Neural progenitor cell (in vitro differentiated cells): Measurements from ENCODE around the gene SEMA6D. TPM values are rescaled to one million over a fixed set of nuclear protein-coding genes. Genes with fewer than 3 reads are reported as not detected.

Source experiments
- DNase-seq: peaks from one replicate; pipeline ENCODE4 v3.0.0-alpha.2; 2016; ENCODE audit warnings: low spot score
- H2AFZ ChIP-seq: fragments of 200-600 bp; sonication (generic); replicated peaks from 2 replicates; pipeline ENCODE4 v1.6.1; 2016; ENCODE audit warnings: antibody characterized with exemption
- H3F3A ChIP-seq: fragments of 200-600 bp; sonication (generic); 2 replicates; pipeline ENCODE4 v1.6.1; 2016; ENCODE audit warnings: antibody characterized with exemption, low read depth
- H3K27ac ChIP-seq: fragments of 200-600 bp; sonication (generic); 2 replicates; pipeline ENCODE4 v1.5.1; 2016; ENCODE audit warnings: mild to moderate bottlenecking
- H3K27me3 ChIP-seq: fragments of 200-600 bp; sonication (generic); 2 replicates; pipeline ENCODE4 v1.6.1; 2016; ENCODE audit warnings: mild to moderate bottlenecking, moderate library complexity
- H3K36me3 ChIP-seq: fragments of 200-600 bp; sonication (generic); 2 replicates; pipeline ENCODE4 v1.5.1; 2016
- H3K4me1 ChIP-seq: fragments of 200-600 bp; sonication (generic); 2 replicates; pipeline ENCODE4 v1.6.1; 2016; ENCODE audit warnings: mixed run types
- H3K4me2 ChIP-seq: fragments of 200-600 bp; sonication (generic); 2 replicates; pipeline ENCODE4 v1.6.1; 2016
- H3K4me3 ChIP-seq: fragments of 200-600 bp; sonication (generic); 2 replicates; pipeline ENCODE4 v1.5.1; 2016
- H3K79me2 ChIP-seq: fragments of 200-600 bp; sonication (generic); 2 replicates; pipeline ENCODE4 v1.6.1; 2016; ENCODE audit warnings: low read depth
- H3K9ac ChIP-seq: fragments of 200-600 bp; sonication (generic); 2 replicates; pipeline ENCODE4 v1.6.1; 2016
- H3K9me3 ChIP-seq: fragments of 200-600 bp; sonication (generic); 2 replicates; pipeline ENCODE4 v1.5.1; 2016; ENCODE audit warnings: low read depth
- H4K20me1 ChIP-seq: fragments of 200-600 bp; sonication (generic); 2 replicates; pipeline ENCODE4 v1.6.1; 2016; ENCODE audit warnings: low read depth
- H3K27ac Mint-ChIP-seq: 3 replicates; pipeline ENCODE4 v1.8.0; 2021; ENCODE audit warnings: mixed read lengths
- H3K27me3 Mint-ChIP-seq: 2 replicates; pipeline ENCODE4 v1.8.0; 2022; ENCODE audit warnings: low read depth, mild to moderate bottlenecking, inconsistent platforms, moderate library complexity, mixed read lengths; ENCODE audit not compliant: insufficient read depth
- H3K36me3 Mint-ChIP-seq: 3 replicates; pipeline ENCODE4 v1.8.0; 2021; ENCODE audit warnings: mixed read lengths
- H3K4me1 Mint-ChIP-seq: 3 replicates; pipeline ENCODE4 v1.8.0; 2021; ENCODE audit warnings: mixed read lengths
- H3K4me3 Mint-ChIP-seq: 3 replicates; pipeline ENCODE4 v1.8.0; 2021; ENCODE audit warnings: mild to moderate bottlenecking, moderate library complexity, mixed read lengths
- H3K9me3 Mint-ChIP-seq: 3 replicates; pipeline ENCODE4 v1.8.0; 2020; ENCODE audit warnings: mixed read lengths
- CTCF ChIP-seq: fragments of 200-600 bp; sonication (generic); IDR thresholded peaks from 2 replicates; pipeline ENCODE4 v1.5.1; 2017; ENCODE audit warnings: antibody characterized with exemption, mild to moderate bottlenecking
- EZH2 ChIP-seq: fragments of 200-600 bp; sonication (generic); IDR thresholded peaks from 2 replicates; pipeline ENCODE4 v1.6.1; 2017; ENCODE audit warnings: antibody characterized with exemption, mild to moderate bottlenecking, moderate library complexity
- EZH2phosphoT487 ChIP-seq: fragments of 200-600 bp; sonication (generic); IDR thresholded peaks from 2 replicates; pipeline ENCODE4 v1.6.1; 2017; ENCODE audit warnings: antibody characterized with exemption
- total RNA-seq: library from RNA; depleted of rRNA; stranded (reverse); fragments of >200 nt; gene quantifications from 2 replicates; pipeline ENCODE4 v1.2.3, GENCODE V29; 2015; ENCODE audit warnings: low replicate concordance

Gene SEMA6D
- total RNA-seq, 1 donor from 2014 or later = 23.5 TPM

GRCh38 chr15:47696351-47696750 lies 21.0 kb upstream of the SEMA6D start:
- Mint-ChIP-seq H3K36me3 (no peaks in the 10 kb centered on the region), H3K4me1 (peaks cover 25% of the 10 kb centered on the region), H3K27me3 (no peaks in the 10 kb centered on the region), H3K27ac (no peak overlapping the region), H3K4me3 (no peak overlapping the region), H3K9me3 (peaks cover 5% of the 10 kb centered on the region)
- Histone ChIP-seq H3F3A (no peaks in the 10 kb centered on the region), H3K9ac (no peak overlapping the region), H3K4me3 (no peak overlapping the region), H4K20me1 (no peaks in the 10 kb centered on the region), H3K9me3 (no peaks in the 10 kb centered on the region), H3K4me1 (no peaks in the 10 kb centered on the region), H3K36me3 (no peaks in the 10 kb centered on the region), H2AFZ (no peak overlapping the region), H3K79me2 (no peaks in the 10 kb centered on the region), H3K27ac (no peak overlapping the region), H3K4me2 (no peak overlapping the region), H3K27me3 (no peaks in the 10 kb centered on the region)
- no peak for DNase-seq
- no peak for TF ChIP-seq EZH2
- no peak for TF ChIP-seq EZH2phosphoT487
- no peak for TF ChIP-seq CTCF

- no peak for TF ChIP-seq CTCF
- TF ChIP-seq EZH2phosphoT487 = no peak
- no peak for TF ChIP-seq EZH2
- H3K27ac ChIP-seq = no peak overlapping the region
- no peak overlapping the region for H3K4me3 Mint-ChIP-seq
- H3K36me3 ChIP-seq = no peaks in the 10 kb centered on the region
- H2AFZ ChIP-seq = no peak overlapping the region
- no peaks in the 10 kb centered on the region for H4K20me1 ChIP-seq
- no peak overlapping the region for H3K9ac ChIP-seq
- H3K9me3 Mint-ChIP-seq = peaks cover 5% of the 10 kb centered on the region
- no peaks in the 10 kb centered on the region for H3K27me3 Mint-ChIP-seq
- H3F3A ChIP-seq = no peaks in the 10 kb centered on the region
- no peak overlapping the region for H3K27ac Mint-ChIP-seq
- DNase-seq = no peak
- H3K4me1 Mint-ChIP-seq = no peaks in the 10 kb centered on the region
- no peak overlapping the region for H3K4me2 ChIP-seq
- no peaks in the 10 kb centered on the region for H3K79me2 ChIP-seq
- no peak overlapping the region for H3K4me3 ChIP-seq
- H3K9me3 ChIP-seq = no peaks in the 10 kb centered on the region
- no peaks in the 10 kb centered on the region for H3K4me1 ChIP-seq
- H3K27me3 ChIP-seq = no peaks in the 10 kb centered on the region
- no peaks in the 10 kb centered on the region for H3K36me3 Mint-ChIP-seq
Measured at GRCh38 chr15:47705281-47705997, 11.9 kb upstream of the SEMA6D start.

GRCh38 chr15:47707391-47707790 lies 9.9 kb upstream of the SEMA6D start:
- Histone ChIP-seq H3K36me3 (no peaks in the 10 kb centered on the region), H3K4me3 (no peak overlapping the region), H4K20me1 (no peaks in the 10 kb centered on the region), H3K9ac (no peak overlapping the region), H3K79me2 (no peaks in the 10 kb centered on the region), H3K27ac (no peak overlapping the region), H3K4me1 (peaks cover 7% of the 10 kb centered on the region), H3F3A (no peaks in the 10 kb centered on the region), H2AFZ (no peak overlapping the region), H3K27me3 (no peaks in the 10 kb centered on the region), H3K4me2 (no peak overlapping the region), H3K9me3 (no peaks in the 10 kb centered on the region)
- Mint-ChIP-seq H3K27ac (no peak overlapping the region), H3K36me3 (no peaks in the 10 kb centered on the region), H3K4me1 (no peaks in the 10 kb centered on the region), H3K27me3 (no peaks in the 10 kb centered on the region), H3K9me3 (no peaks in the 10 kb centered on the region), H3K4me3 (no peak overlapping the region)
- no peak for DNase-seq
- no peak for TF ChIP-seq CTCF
- TF ChIP-seq EZH2phosphoT487 = no peak
- no peak for TF ChIP-seq EZH2
